Parathyroid adenoma (tissue), 2 donors: ENCODE measurements around the gene USF2.

Source experiments
- H2AFZ ChIP-seq: fragments of 300-600 bp; sonication (generic); one replicate; pipeline ENCODE4 v1.7.0; 2017; ENCODE audit warnings: antibody characterized with exemption, mild to moderate bottlenecking
- H3K27ac ChIP-seq: fragments of 300-600 bp; sonication (generic); one replicate; pipeline ENCODE4 v1.7.0; 2017
- H3K27me3 ChIP-seq: fragments of 300-600 bp; sonication (generic); one replicate; pipeline ENCODE4 v1.7.0; 2017; ENCODE audit warnings: low read length; ENCODE audit not compliant: control insufficient read depth, insufficient read depth
- H3K36me3 ChIP-seq: fragments of 300-600 bp; sonication (generic); one replicate; pipeline ENCODE4 v1.7.0; 2017; ENCODE audit warnings: low read length; ENCODE audit not compliant: control insufficient read depth, insufficient read depth
- H3K4me1 ChIP-seq: fragments of 300-600 bp; sonication (generic); one replicate; pipeline ENCODE4 v1.7.0; 2017; ENCODE audit warnings: control low read depth
- H3K4me2 ChIP-seq: fragments of 300-600 bp; sonication (generic); one replicate; pipeline ENCODE4 v1.7.0; 2017; ENCODE audit warnings: low read length
- H3K4me3 ChIP-seq: fragments of 300-600 bp; sonication (generic); one replicate; pipeline ENCODE4 v1.7.0; 2017; ENCODE audit warnings: low read depth, low read length
- H3K79me2 ChIP-seq: fragments of 300-600 bp; sonication (generic); one replicate; pipeline ENCODE4 v1.7.0; 2017; ENCODE audit warnings: control low read depth
- H3K9ac ChIP-seq: fragments of 300-600 bp; sonication (generic); one replicate; pipeline ENCODE4 v1.7.0; 2017; ENCODE audit warnings: mild to moderate bottlenecking
- H3K9me3 ChIP-seq: fragments of 300-600 bp; sonication (generic); one replicate; pipeline ENCODE4 v1.7.0; 2017; ENCODE audit warnings: low read length; ENCODE audit not compliant: control insufficient read depth
- CTCF ChIP-seq: fragments of 300-600 bp; sonication (generic); IDR thresholded peaks from one replicate; pipeline ENCODE4 v1.7.0; 2017; ENCODE audit warnings: antibody characterized with exemption, mild to moderate bottlenecking
- donor health status: primary hyperparathyroidism.

USF2 gene

GRCh38 chr19:35222373-35223015, 46.3 kb upstream of the USF2 start:
- H3K4me1 ChIP-seq, result no peaks in the 10 kb centered on the region
- no peak for TF ChIP-seq CTCF

GRCh38 chr19:35223084-35223790, 45.5 kb upstream of the USF2 start:
- Histone ChIP-seq H3K4me1 (no peaks in the 10 kb centered on the region), H3K79me2 (no peaks in the 10 kb centered on the region), H3K27me3 (no peaks in the 10 kb centered on the region), H3K9me3 (no peaks in the 10 kb centered on the region), H2AFZ (no peak overlapping the region), H3K9ac (no peak overlapping the region), H3K4me3 (no peak overlapping the region), H3K27ac (no peak overlapping the region), H3K4me2 (no peak overlapping the region), H3K36me3 (no peaks in the 10 kb centered on the region)
- no peak for TF ChIP-seq CTCF

More at GRCh38 chr19:35222373-35223015, 46.3 kb upstream of the USF2 start:
- Histone ChIP-seq H3K27ac (no peak overlapping the region), H3K9me3 (no peaks in the 10 kb centered on the region), H3K4me3 (no peak overlapping the region), H3K9ac (no peak overlapping the region), H3K27me3 (no peaks in the 10 kb centered on the region), H3K4me2 (no peak overlapping the region), H2AFZ (no peak overlapping the region), H3K79me2 (no peaks in the 10 kb centered on the region), H3K36me3 (no peaks in the 10 kb centered on the region)

- no peaks in the 10 kb centered on the region for H3K9me3 ChIP-seq
- H3K4me1 ChIP-seq, result no peaks in the 10 kb centered on the region
- no peaks in the 10 kb centered on the region for H3K27me3 ChIP-seq
- H3K36me3 ChIP-seq, result no peaks in the 10 kb centered on the region
- H3K9ac ChIP-seq, result no peak overlapping the region
- no peak overlapping the region for H3K4me3 ChIP-seq
- no peak overlapping the region for H3K27ac ChIP-seq
- no peak overlapping the region for H3K4me2 ChIP-seq
- no peak for TF ChIP-seq CTCF
- H2AFZ ChIP-seq, result no peak overlapping the region
- no peaks in the 10 kb centered on the region for H3K79me2 ChIP-seq
Measured at GRCh38 chr19:35223862-35224505, 44.8 kb upstream of the USF2 start.

- H3K27me3 ChIP-seq, result no peaks in the 10 kb centered on the region
- H3K4me1 ChIP-seq, result no peaks in the 10 kb centered on the region
- H3K9ac ChIP-seq, result no peak overlapping the region
- H3K4me2 ChIP-seq, result no peak overlapping the region
- no peak for TF ChIP-seq CTCF
- no peaks in the 10 kb centered on the region for H3K36me3 ChIP-seq
- H3K9me3 ChIP-seq, result no peaks in the 10 kb centered on the region
- H3K4me3 ChIP-seq, result no peak overlapping the region
- H2AFZ ChIP-seq, result no peak overlapping the region
- H3K79me2 ChIP-seq, result no peaks in the 10 kb centered on the region
- H3K27ac ChIP-seq, result no peak overlapping the region
Measured at GRCh38 chr19:35224681-35225571, 43.8 kb upstream of the USF2 start.
